ENCODE measurements around the gene CRYBG2.
"Not testable (repeated sequence)": the region's sequence is repeated elsewhere in the genome, so short reads cannot be mapped to it uniquely, and the experiment has no call there.

DNA sequence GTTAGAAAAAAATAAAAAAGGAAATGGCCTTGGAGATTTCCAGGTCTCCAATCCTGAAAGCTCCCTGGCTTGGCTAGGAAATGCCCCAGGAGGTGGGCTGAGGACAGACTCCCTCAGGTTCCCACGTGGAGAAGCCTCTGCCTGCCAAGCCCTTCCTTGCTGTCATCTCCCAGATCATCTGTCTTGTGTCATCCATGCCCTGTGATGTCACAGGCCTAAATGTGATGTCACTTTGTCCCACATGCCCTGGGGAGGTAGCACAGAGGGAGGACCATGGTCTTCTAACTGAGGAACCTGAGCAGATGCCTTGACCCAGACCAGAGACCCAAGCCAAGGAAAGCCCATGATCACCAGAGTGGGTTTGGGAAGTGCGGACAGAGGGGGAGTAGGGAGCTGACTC, 20.4 kb upstream of the CRYBG2 start:
- TF ChIP-seq, protein P1, sequence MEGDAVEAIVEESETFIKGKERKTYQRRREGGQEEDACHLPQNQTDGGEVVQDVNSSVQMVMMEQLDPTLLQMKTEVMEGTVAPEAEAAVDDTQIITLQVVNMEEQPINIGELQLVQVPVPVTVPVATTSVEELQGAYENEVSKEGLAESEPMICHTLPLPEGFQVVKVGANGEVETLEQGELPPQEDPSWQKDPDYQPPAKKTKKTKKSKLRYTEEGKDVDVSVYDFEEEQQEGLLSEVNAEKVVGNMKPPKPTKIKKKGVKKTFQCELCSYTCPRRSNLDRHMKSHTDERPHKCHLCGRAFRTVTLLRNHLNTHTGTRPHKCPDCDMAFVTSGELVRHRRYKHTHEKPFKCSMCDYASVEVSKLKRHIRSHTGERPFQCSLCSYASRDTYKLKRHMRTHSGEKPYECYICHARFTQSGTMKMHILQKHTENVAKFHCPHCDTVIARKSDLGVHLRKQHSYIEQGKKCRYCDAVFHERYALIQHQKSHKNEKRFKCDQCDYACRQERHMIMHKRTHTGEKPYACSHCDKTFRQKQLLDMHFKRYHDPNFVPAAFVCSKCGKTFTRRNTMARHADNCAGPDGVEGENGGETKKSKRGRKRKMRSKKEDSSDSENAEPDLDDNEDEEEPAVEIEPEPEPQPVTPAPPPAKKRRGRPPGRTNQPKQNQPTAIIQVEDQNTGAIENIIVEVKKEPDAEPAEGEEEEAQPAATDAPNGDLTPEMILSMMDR (conservative IDR thresholded peaks at IDR 0.05) = not testable (repeated sequence)
- TF ChIP-seq ZFX (IDR thresholded peaks at IDR 0.05) = not testable (repeated sequence)

Measured in C4-2B (cell line).